Stimulated activated memory B cell treated with anti-CD40 and anti-IgM and Interleukin-4, amounts not matched to agents 10 μg/mL and 1 μg/mL and 100 μg/mL, for 72 hours (primary cell): ENCODE data around the gene LRIG1.

Source experiments
- ATAC-seq: fragments of 150-1000 bp; cut with Tn5 transposase; 2 replicates; pipeline ENCODE4 v1.10.0; 2021
- H3K27ac Mint-ChIP-seq: one replicate; pipeline ENCODE4 v1.8.0; 2022; ENCODE audit warnings: mild to moderate bottlenecking, mixed read lengths
- H3K27me3 Mint-ChIP-seq: one replicate; pipeline ENCODE4 v1.8.0; 2022; ENCODE audit warnings: mixed read lengths
- H3K36me3 Mint-ChIP-seq: one replicate; pipeline ENCODE4 v1.8.0; 2022; ENCODE audit warnings: mixed read lengths
- H3K4me1 Mint-ChIP-seq: one replicate; pipeline ENCODE4 v1.8.0; 2022; ENCODE audit warnings: mixed read lengths
- H3K4me3 Mint-ChIP-seq: one replicate; pipeline ENCODE4 v1.8.0; 2022; ENCODE audit warnings: mild to moderate bottlenecking, moderate library complexity, mixed read lengths
- H3K9me3 Mint-ChIP-seq: one replicate; pipeline ENCODE4 v1.8.0; 2022; ENCODE audit warnings: mixed read lengths

The LRIG1 gene

DNA sequence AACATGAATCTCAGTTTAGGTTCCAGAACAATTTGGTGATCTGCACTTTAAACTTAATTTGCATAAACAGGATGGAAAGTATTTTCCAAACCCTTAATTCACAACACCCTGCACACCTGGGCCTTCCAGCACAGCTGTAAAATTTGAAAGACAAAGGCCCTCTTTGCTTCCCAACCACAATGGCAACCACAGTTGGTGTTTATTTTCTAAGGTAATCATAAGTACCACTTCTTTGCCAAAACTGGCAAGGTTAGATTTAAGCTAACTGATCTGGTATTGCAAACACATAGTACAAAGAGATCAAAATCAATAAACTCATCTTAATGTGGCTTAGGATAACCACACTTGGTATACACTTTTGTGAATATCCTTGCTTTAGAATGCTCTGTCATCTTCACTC lies 4.1 kb downstream of the LRIG1 start:
- no peak overlapping the region for H3K4me3 Mint-ChIP-seq
- peaks cover 20% of the 10 kb centered on the region for H3K4me1 Mint-ChIP-seq
- no peak for ATAC-seq

DNA sequence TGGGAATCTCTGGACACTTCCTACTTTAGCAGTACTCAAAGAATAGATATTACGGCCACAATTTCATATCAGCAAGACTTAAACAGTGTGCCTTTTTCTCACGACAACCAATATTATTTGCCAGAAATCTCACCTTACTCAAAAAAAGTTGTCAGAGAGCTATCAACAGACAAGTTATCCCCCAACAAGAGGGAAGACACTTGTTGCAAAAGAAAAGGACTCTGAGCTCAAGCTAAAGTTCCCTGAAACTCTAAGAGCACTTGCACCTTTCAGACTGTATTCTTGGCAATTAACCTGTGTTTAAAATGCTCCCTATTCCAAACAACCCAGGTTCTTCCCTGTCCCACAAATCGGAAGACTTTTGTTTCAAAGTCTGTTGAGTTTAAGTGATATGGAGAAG lies 4.5 kb downstream of the LRIG1 start:
- no peak overlapping the region for H3K27ac Mint-ChIP-seq
- H3K4me3 Mint-ChIP-seq, result no peak overlapping the region
- H3K4me1 Mint-ChIP-seq, result peaks cover 16% of the 10 kb centered on the region

More for the DNA sequence above, 4.1 kb downstream of the LRIG1 start:
- Mint-ChIP-seq H3K36me3 (no peaks in the 10 kb centered on the region), H3K27me3 (peaks cover 49% of the 10 kb centered on the region), H3K9me3 (no peaks in the 10 kb centered on the region), H3K27ac (no peak overlapping the region)

DNA sequence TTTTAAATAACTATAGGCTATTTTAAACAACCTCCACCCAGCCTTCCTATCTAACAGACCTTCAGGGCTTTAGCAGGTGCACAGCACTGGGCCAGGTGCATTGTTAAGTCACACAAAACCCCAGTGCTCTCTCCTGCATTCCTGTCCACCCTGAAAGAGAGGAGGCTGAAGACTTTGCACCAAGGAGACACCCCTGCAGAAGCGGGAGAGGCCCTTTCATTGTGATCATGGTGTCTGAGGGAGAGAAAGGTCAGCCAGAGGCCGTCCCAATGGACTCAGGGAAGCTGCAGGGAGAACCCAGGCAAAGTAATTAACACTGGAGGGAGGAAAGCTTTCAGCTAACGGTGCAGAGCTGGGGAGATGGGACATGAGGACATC lies 5.2 kb downstream of the LRIG1 start:
- no peaks in the 10 kb centered on the region for H3K9me3 Mint-ChIP-seq
- no peaks in the 10 kb centered on the region for H3K36me3 Mint-ChIP-seq
- peaks cover 11% of the 10 kb centered on the region for H3K4me1 Mint-ChIP-seq

More for the DNA sequence above, 4.5 kb downstream of the LRIG1 start:
- Mint-ChIP-seq H3K9me3 (no peaks in the 10 kb centered on the region), H3K36me3 (no peaks in the 10 kb centered on the region), H3K27me3 (peaks cover 49% of the 10 kb centered on the region)
- ATAC-seq, result no peak

GRCh38 chr3:66494959-66495667 lies 5.7 kb downstream of the LRIG1 start:
- H3K4me3 Mint-ChIP-seq, result no peak overlapping the region
- ATAC-seq, result no peak
- peaks cover 47% of the 10 kb centered on the region for H3K27me3 Mint-ChIP-seq
- H3K36me3 Mint-ChIP-seq, result no peaks in the 10 kb centered on the region
- H3K9me3 Mint-ChIP-seq, result no peaks in the 10 kb centered on the region
- H3K4me1 Mint-ChIP-seq, result peaks cover 11% of the 10 kb centered on the region
- no peak overlapping the region for H3K27ac Mint-ChIP-seq

More for the DNA sequence above, 5.2 kb downstream of the LRIG1 start:
- no peak overlapping the region for H3K27ac Mint-ChIP-seq
- H3K4me3 Mint-ChIP-seq, result no peak overlapping the region
- no peak for ATAC-seq
- H3K27me3 Mint-ChIP-seq, result peaks cover 49% of the 10 kb centered on the region

- no peak overlapping the region for H3K4me3 Mint-ChIP-seq
- H3K4me1 Mint-ChIP-seq, result peaks cover 4% of the 10 kb centered on the region
- peaks cover 32% of the 10 kb centered on the region for H3K27me3 Mint-ChIP-seq
- no peaks in the 10 kb centered on the region for H3K9me3 Mint-ChIP-seq
- H3K27ac Mint-ChIP-seq, result no peak overlapping the region
- H3K36me3 Mint-ChIP-seq, result no peaks in the 10 kb centered on the region
- no peak for ATAC-seq
Measured at GRCh38 chr3:66493458-66494099, 7.2 kb downstream of the LRIG1 start.

- ATAC-seq, result no peak
- no peaks in the 10 kb centered on the region for H3K36me3 Mint-ChIP-seq
- H3K27ac Mint-ChIP-seq, result no peak overlapping the region
- peaks cover 4% of the 10 kb centered on the region for H3K4me1 Mint-ChIP-seq
- H3K27me3 Mint-ChIP-seq, result peaks cover 32% of the 10 kb centered on the region
- no peak overlapping the region for H3K4me3 Mint-ChIP-seq
- H3K9me3 Mint-ChIP-seq, result no peaks in the 10 kb centered on the region
Measured at GRCh38 chr3:66492672-66493071, 8.2 kb downstream of the LRIG1 start.

- H3K27ac Mint-ChIP-seq, result no peak overlapping the region
- H3K36me3 Mint-ChIP-seq, result no peaks in the 10 kb centered on the region
- no peak for ATAC-seq
- no peaks in the 10 kb centered on the region for H3K9me3 Mint-ChIP-seq
- peaks cover 32% of the 10 kb centered on the region for H3K27me3 Mint-ChIP-seq
- peaks cover 4% of the 10 kb centered on the region for H3K4me1 Mint-ChIP-seq
- H3K4me3 Mint-ChIP-seq, result no peak overlapping the region
Measured at GRCh38 chr3:66492071-66492470, 8.8 kb downstream of the LRIG1 start.

- H3K4me1 Mint-ChIP-seq, result peaks cover 4% of the 10 kb centered on the region
- no peak for ATAC-seq
- H3K9me3 Mint-ChIP-seq, result no peaks in the 10 kb centered on the region
- no peaks in the 10 kb centered on the region for H3K36me3 Mint-ChIP-seq
- H3K27me3 Mint-ChIP-seq, result peaks cover 23% of the 10 kb centered on the region
- H3K4me3 Mint-ChIP-seq, result no peak overlapping the region
- no peak overlapping the region for H3K27ac Mint-ChIP-seq
Measured at GRCh38 chr3:66490984-66491383, 9.8 kb downstream of the LRIG1 start.

GRCh38 chr3:66490214-66490613 lies 10.6 kb downstream of the LRIG1 start:
- Mint-ChIP-seq H3K27ac (no peak overlapping the region), H3K4me1 (peaks cover 4% of the 10 kb centered on the region), H3K27me3 (peaks cover 16% of the 10 kb centered on the region), H3K9me3 (no peaks in the 10 kb centered on the region), H3K4me3 (no peak overlapping the region), H3K36me3 (no peaks in the 10 kb centered on the region)
- no peak for ATAC-seq

DNA sequence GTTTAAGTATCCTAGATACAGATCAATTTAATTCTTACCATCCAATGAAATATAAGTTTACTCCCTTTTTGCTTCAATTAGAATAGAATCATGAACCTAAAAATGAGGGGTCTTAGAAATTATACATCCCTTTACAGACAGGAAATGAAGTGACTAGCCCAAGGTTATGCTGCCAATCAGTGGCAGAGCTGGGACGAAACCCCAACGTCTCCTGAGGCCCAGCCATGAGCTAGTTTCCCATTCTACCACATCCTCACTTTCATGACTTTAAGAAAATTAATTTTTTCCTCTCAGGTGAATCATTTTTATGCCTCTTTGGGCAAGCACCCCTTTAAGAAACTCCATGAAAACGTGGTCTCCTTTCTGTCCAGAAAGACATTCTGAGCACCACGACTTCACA lies 11.2 kb downstream of the LRIG1 start:
- ATAC-seq, result no peak
- Mint-ChIP-seq H3K4me1 (peaks cover 4% of the 10 kb centered on the region), H3K4me3 (no peak overlapping the region), H3K27me3 (peaks cover 12% of the 10 kb centered on the region), H3K36me3 (no peaks in the 10 kb centered on the region), H3K27ac (no peak overlapping the region), H3K9me3 (no peaks in the 10 kb centered on the region)

- H3K4me1 Mint-ChIP-seq, result peaks cover 4% of the 10 kb centered on the region
Measured at GRCh38 chr3:66489115-66489514, 11.7 kb downstream of the LRIG1 start.

GRCh38 chr3:66488492-66488891 lies 12.3 kb downstream of the LRIG1 start:
- no peaks in the 10 kb centered on the region for H3K9me3 Mint-ChIP-seq
- no peak for ATAC-seq
- H3K4me3 Mint-ChIP-seq, result no peak overlapping the region
- H3K27ac Mint-ChIP-seq, result no peak overlapping the region
- no peaks in the 10 kb centered on the region for H3K36me3 Mint-ChIP-seq
- peaks cover 4% of the 10 kb centered on the region for H3K27me3 Mint-ChIP-seq
- H3K4me1 Mint-ChIP-seq, result peaks cover 2% of the 10 kb centered on the region

More at GRCh38 chr3:66489115-66489514, 11.7 kb downstream of the LRIG1 start:
- ATAC-seq, result no peak
- no peaks in the 10 kb centered on the region for H3K9me3 Mint-ChIP-seq
- no peaks in the 10 kb centered on the region for H3K36me3 Mint-ChIP-seq
- peaks cover 10% of the 10 kb centered on the region for H3K27me3 Mint-ChIP-seq
- H3K4me3 Mint-ChIP-seq, result no peak overlapping the region
- no peak overlapping the region for H3K27ac Mint-ChIP-seq

- Mint-ChIP-seq H3K4me3 (no peak overlapping the region), H3K9me3 (no peaks in the 10 kb centered on the region), H3K36me3 (no peaks in the 10 kb centered on the region), H3K4me1 (peaks cover 7% of the 10 kb centered on the region), H3K27ac (no peak overlapping the region), H3K27me3 (no peaks in the 10 kb centered on the region)
- ATAC-seq, result no peak
Measured at GRCh38 chr3:66487465-66487864, 13.4 kb downstream of the LRIG1 start.

GRCh38 chr3:66486646-66487045 lies 14.2 kb downstream of the LRIG1 start:
- Mint-ChIP-seq H3K9me3 (no peaks in the 10 kb centered on the region), H3K27ac (no peak overlapping the region), H3K36me3 (no peaks in the 10 kb centered on the region), H3K27me3 (no peaks in the 10 kb centered on the region), H3K4me1 (peaks cover 7% of the 10 kb centered on the region), H3K4me3 (no peak overlapping the region)
- ATAC-seq, result no peak

DNA sequence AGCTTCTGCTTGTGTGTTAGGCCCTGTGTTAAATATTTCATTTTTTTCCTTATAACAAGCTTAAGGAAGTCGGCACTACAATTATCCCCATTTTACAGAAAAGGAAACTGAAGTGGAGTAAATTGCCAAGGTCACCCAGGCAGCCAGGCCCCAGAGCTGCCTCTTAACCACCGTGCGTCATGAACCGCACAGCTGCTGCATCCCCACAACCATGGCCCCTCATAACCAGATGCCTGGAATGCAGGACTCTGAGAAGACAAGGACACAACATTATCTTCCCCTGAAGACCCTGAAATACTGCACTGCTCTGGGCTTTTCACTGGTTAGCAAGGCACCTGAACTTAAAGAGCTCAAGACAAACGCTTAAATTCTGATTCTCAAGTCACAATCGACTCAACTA lies 14.6 kb downstream of the LRIG1 start:
- no peak overlapping the region for H3K27ac Mint-ChIP-seq
- H3K27me3 Mint-ChIP-seq, result no peaks in the 10 kb centered on the region
- no peak overlapping the region for H3K4me3 Mint-ChIP-seq

GRCh38 chr3:66485291-66485968 lies 15.4 kb downstream of the LRIG1 start:
- no peaks in the 10 kb centered on the region for H3K36me3 Mint-ChIP-seq
- no peak overlapping the region for H3K4me3 Mint-ChIP-seq
- no peak for ATAC-seq
- H3K27me3 Mint-ChIP-seq, result no peaks in the 10 kb centered on the region
- no peak overlapping the region for H3K27ac Mint-ChIP-seq
- peaks cover 14% of the 10 kb centered on the region for H3K4me1 Mint-ChIP-seq
- no peaks in the 10 kb centered on the region for H3K9me3 Mint-ChIP-seq

More for the DNA sequence above, 14.6 kb downstream of the LRIG1 start:
- no peaks in the 10 kb centered on the region for H3K36me3 Mint-ChIP-seq
- no peak for ATAC-seq
- H3K4me1 Mint-ChIP-seq, result peaks cover 7% of the 10 kb centered on the region
- H3K9me3 Mint-ChIP-seq, result no peaks in the 10 kb centered on the region
